LNCAP (cell line): ENCODE data around the gene THAP2.

Experiments used
- CTCF ChIP-seq: fragments of 450-650 bp; IDR thresholded peaks from 2 replicates; pipeline ENCODE4 v1.5.1; 2017; ENCODE audit warnings: mild to moderate bottlenecking

The THAP2 gene

DNA sequence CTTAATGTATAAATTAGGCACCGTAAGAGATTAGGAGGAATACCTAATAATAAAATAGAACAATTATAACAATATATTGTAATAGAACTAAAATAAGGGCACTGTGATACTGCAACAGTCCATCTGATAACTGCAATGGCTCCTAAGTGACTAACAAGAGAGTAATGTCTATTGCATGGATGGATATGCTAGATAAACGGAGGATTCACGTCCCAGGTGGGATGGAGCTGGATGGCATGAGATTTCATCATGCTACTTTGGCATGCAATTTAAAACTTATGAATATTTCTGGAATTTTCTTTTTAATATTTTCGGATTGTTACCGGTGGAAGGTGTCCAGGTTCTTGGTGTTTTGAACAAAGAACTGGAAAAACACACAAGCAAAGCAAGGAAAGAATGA lies 19.5 kb downstream of the THAP2 start:
- no peak for TF ChIP-seq CTCF

DNA sequence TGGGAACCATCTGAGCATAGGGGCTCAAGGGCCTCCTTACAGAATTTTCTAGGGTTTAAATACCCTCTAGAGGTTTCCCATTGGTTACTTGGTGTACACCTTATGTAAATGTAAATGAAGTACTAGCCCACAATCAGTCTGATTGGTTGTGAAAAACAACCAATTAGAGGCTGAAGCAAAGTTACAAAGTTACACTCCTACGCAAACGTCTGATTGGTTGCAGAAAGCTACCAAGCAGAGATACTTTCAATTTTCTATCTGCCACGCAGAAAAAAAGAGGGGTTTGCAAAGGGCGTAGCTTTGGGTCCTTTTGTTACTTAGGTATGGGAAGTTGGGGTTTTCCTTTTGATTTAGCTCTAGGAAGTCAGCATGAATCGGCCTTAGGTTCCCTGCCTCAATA lies 20.0 kb downstream of the THAP2 start:
- no peak for TF ChIP-seq CTCF

DNA sequence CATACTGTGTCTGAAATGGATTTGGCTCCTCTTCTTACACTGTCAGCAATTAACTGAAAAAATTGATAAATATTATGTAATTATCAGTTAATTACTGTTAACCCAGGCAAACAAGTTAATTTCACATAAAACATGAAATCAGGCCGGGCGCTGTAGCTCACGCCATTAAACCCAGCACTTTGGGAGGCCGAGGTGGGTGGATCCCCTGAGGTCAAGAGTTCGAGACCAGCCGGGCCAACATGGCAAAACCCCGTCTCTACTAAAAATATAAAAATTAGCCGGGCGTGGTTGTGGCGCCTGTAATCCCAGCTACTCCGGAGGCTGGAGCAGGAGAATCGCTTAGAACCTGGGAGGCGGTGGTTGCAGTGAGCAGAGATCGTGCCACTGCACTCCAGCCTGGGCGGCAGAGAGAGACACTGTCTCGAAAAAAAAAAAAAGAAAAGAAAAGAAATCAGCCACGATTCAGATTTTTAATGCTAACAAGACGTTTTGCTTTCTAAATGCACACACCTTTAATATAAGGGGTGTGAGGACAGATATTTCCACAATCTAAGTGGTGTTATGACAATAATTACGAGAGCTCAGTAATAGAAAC lies 21.3 kb downstream of the THAP2 start:
- TF ChIP-seq CTCF: no peak

- TF ChIP-seq CTCF: peak; percentile 43; the same call in 1 of the 2 replicates
Observed at GRCh38 chr12:71685914-71686657, 22.0 kb downstream of the THAP2 start, which contains the start of gene TMEM19. Gene TMEM19, plus strand, starts transcription at chr12:71686082. Its CDS starts 599 bp downstream, at chr12:71686681.

- no peak for TF ChIP-seq CTCF
Observed at GRCh38 chr12:71686658-71687025, 22.5 kb downstream of the THAP2 start.

- TF ChIP-seq CTCF: no peak
Observed at GRCh38 chr12:71688961-71689570, 25.0 kb downstream of the THAP2 start.

GRCh38 chr12:71691504-71692129 lies 27.5 kb downstream of the THAP2 start:
- no peak for TF ChIP-seq CTCF
